RWPE2 (cell line): ENCODE measurements around the gene CCDC85C.

Experiments used
- ATAC-seq: fragments of 200-7000 bp; cut with Tn5 transposase; 3 replicates; pipeline ENCODE4 v1.9.1; 2021; ENCODE audit warnings: low read depth
- DNase-seq: peaks from one replicate; pipeline ENCODE4 v3.0.0-alpha.2; 2020; ENCODE audit warnings: low spot score
- H3K27ac ChIP-seq: fragments of 450-650 bp; 2 replicates; pipeline ENCODE4 v1.5.1; 2017; ENCODE audit warnings: mild to moderate bottlenecking; ENCODE audit not compliant: poor library complexity, severe bottlenecking
- H3K27me3 ChIP-seq: fragments of 250-450 bp; sonication (Bioruptor Pico); 2 replicates; pipeline ENCODE4 v1.5.1; 2021; ENCODE audit warnings: mild to moderate bottlenecking, moderate library complexity; ENCODE audit not compliant: insufficient read depth, poor library complexity, severe bottlenecking
- H3K36me3 ChIP-seq: fragments of 250-450 bp; sonication (Bioruptor Pico); 2 replicates; pipeline ENCODE4 v1.5.1; 2020; ENCODE audit warnings: low read depth, mild to moderate bottlenecking, moderate library complexity
- H3K4me1 ChIP-seq: fragments of 250-450 bp; sonication (Bioruptor Pico); 2 replicates; pipeline ENCODE4 v1.5.1; 2021; ENCODE audit warnings: mild to moderate bottlenecking, moderate library complexity; ENCODE audit not compliant: insufficient read depth, poor library complexity, severe bottlenecking
- H3K4me3 ChIP-seq: fragments of 250-450 bp; sonication (Bioruptor Pico); 2 replicates; pipeline ENCODE4 v1.5.1; 2021; ENCODE audit warnings: mild to moderate bottlenecking, moderate library complexity; ENCODE audit not compliant: severe bottlenecking
- H3K9me3 ChIP-seq: fragments of 250-450 bp; sonication (Bioruptor Pico); 2 replicates; pipeline ENCODE4 v1.5.1; 2021; ENCODE audit warnings: mild to moderate bottlenecking, moderate library complexity; ENCODE audit not compliant: severe bottlenecking
- CTCF ChIP-seq: fragments of 450-650 bp; IDR thresholded peaks from one replicate; pipeline ENCODE4 v1.5.1; 2017; ENCODE audit warnings: mild to moderate bottlenecking, moderate library complexity; ENCODE audit not compliant: poor library complexity, severe bottlenecking

CCDC85C gene

DNA sequence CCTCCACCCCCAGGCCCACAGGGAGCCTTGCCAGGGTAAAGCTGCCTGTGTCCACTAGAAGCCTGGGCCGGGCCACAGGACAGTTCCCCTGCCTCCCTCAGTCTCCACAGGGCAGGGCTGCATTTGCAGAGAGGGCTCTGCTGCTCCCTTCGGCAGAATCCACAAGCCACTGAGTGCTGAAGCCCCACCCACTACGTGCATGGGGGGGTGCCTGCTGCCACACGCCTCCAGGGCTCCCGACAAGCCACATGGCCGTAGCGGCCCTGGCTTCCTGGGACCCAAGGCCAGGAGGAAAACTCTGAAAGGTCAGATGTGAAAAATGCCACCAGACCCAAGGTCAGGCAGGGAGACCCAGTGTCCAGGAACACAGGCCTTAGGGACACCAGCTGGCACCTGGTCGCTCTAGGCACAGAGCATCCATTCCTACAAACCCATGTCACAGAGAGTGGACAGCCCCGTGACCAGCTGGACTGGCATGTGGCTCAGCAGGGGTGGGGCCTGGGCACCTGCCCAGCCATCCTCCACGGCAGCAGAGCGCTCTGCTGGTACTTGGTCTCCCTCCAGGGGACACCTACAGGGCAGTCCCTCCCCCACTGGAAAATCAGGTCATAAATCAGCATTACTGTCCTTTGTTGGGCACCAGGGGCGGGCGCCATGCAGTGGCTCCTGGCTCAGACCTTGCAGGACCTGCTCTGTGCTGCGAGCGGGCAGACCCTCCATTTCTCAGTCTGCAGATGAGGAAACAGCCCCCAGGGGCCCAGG lies 42.9 kb downstream of the CCDC85C start:
- Histone ChIP-seq H3K4me1 (peaks cover 45% of the 10 kb centered on the region), H3K27me3 (no peaks in the 10 kb centered on the region), H3K36me3 (peaks cover 17% of the 10 kb centered on the region; the same call in 1 of the 2 replicates), H3K4me3 (no peak overlapping the region), H3K9me3 (no peaks in the 10 kb centered on the region), H3K27ac (peak overlapping the region; percentile 95)
- ATAC-seq (no peak), DNase-seq (no peak)
- no peak for TF ChIP-seq CTCF

DNA sequence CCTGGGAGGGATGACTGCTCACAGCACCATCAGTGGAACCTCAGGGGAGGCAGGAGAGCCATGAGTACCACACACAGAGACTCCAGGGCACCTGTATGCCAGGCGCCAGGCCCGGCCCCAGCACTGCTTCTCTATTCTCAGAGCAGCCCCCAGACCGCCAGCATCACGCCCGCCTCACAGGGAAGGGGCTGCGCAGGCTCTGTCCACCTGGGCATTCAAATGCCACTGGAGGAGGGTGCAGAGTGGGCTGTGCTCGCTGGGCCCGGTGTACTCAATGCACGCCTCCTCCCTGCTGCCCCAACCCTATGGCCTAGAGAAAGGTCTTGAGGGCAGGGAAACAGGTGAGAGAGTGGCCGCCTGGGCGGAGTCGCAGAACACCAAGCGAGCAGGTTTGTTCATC lies 43.6 kb downstream of the CCDC85C start:
- Histone ChIP-seq H3K4me1 (peaks cover 43% of the 10 kb centered on the region), H3K4me3 (no peak overlapping the region), H3K27ac (no peak overlapping the region), H3K9me3 (no peaks in the 10 kb centered on the region), H3K27me3 (no peaks in the 10 kb centered on the region), H3K36me3 (peaks cover 17% of the 10 kb centered on the region; the same call in 1 of the 2 replicates)
- TF ChIP-seq CTCF: no peak
- ATAC-seq (no peak), DNase-seq (no peak)

DNA sequence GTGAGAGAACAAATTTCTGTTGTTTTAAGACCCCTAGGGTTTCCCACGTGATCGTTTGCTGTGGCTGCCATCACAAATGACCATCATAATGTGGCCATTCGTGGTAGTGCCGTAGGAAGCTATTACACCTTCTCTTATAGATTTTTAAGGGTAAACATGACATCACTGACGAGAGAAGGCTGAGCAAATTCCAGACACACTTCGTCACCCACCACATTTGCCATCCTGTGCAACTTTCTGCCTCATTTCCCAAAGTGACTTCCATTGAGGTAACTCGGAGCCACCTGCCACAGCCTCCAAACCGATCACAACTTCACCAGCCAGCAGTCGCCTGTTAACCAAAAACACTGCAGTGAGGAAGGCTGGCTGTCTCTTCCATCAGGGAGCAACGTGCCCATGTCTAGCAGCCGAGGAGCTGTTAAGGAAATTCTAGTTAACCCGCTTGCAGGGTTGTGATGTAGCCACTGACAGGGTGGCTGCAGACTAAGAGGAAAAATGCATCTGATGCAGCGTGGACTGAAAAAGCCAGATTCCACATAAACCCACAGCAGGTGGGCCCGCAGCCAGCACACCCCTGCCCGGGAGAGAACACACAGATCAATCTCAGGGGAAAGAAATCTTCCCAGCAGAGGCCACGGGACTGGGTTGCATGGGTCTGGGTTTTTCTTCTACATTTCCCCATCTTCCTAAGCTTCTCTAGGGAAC lies 44.6 kb downstream of the CCDC85C start:
- H3K27me3 ChIP-seq: no peaks in the 10 kb centered on the region
- no peak overlapping the region for H3K27ac ChIP-seq
- DNase-seq: no peak
- no peaks in the 10 kb centered on the region for H3K9me3 ChIP-seq
- no peak overlapping the region for H3K4me3 ChIP-seq
- TF ChIP-seq CTCF: no peak
- H3K36me3 ChIP-seq: peaks cover 17% of the 10 kb centered on the region; the same call in 1 of the 2 replicates
- no peak for ATAC-seq
- peaks cover 42% of the 10 kb centered on the region for H3K4me1 ChIP-seq

DNA sequence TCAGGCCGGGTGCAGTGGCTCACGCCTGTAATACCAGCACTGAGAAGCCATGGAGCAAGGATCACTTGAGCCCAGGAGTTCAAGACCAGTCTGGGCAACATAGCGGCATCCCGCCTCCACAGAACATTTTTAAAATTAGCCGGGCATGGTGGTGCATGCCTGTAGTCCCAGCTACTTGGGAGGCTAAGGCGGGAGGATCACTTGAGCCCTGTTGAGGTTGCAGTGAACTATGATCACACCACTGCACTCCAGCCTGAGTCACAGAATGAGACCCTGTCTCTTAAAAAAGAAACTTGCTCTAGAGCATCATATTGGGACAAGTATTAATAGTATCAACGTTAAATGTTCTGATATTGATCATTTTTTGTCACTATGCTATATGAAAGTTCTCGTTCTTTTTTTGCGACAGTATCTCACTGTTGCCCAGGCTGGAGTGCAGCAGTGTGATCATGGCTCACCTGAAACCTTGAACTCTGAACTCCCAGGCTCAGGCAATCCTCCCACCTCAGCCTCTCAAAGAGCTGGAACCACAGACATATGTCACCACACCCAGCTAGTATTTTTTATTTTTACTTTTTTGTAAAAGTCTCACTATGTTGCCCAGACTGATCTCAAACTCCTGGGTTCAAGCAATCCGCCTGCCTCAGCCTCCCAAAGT lies 47.7 kb downstream of the CCDC85C start:
- H3K9me3 ChIP-seq: no peaks in the 10 kb centered on the region
- DNase-seq: no peak
- peaks cover 17% of the 10 kb centered on the region for H3K4me1 ChIP-seq
- no peak overlapping the region for H3K27ac ChIP-seq
- TF ChIP-seq CTCF: no peak
- no peaks in the 10 kb centered on the region for H3K27me3 ChIP-seq
- ATAC-seq: no peak
- H3K36me3 ChIP-seq: peaks cover 17% of the 10 kb centered on the region; the same call in 1 of the 2 replicates
- no peak overlapping the region for H3K4me3 ChIP-seq
